VCaP (cell line): ENCODE data around the gene ENO1.

Experiments
- H3K27ac ChIP-seq: fragments of 450-650 bp; 2 replicates; pipeline ENCODE4 v1.5.1; 2017
- CTCF ChIP-seq: fragments of 450-650 bp; conservative IDR thresholded peaks from 2 replicates; pipeline ENCODE4 v1.5.1; 2017; ENCODE audit warnings: mild to moderate bottlenecking, moderate library complexity

ENO1 gene

GRCh38 chr1:8913457-8913856 lies 35.0 kb upstream of the ENO1 start:
- TF ChIP-seq CTCF: no peak
- no peak overlapping the region for H3K27ac ChIP-seq

- no peak overlapping the region for H3K27ac ChIP-seq
- no peak for TF ChIP-seq CTCF
These were observed 33.2 kb upstream of the ENO1 start for GRCh38 chr1:8911416-8912309.

GRCh38 chr1:8910914-8911313 lies 32.4 kb upstream of the ENO1 start:
- H3K27ac ChIP-seq: no peak overlapping the region
- no peak for TF ChIP-seq CTCF

GRCh38 chr1:8910331-8910730 lies 31.8 kb upstream of the ENO1 start:
- TF ChIP-seq CTCF: no peak
- no peak overlapping the region for H3K27ac ChIP-seq

- TF ChIP-seq CTCF: no peak
- H3K27ac ChIP-seq: no peak overlapping the region
These were observed 30.1 kb upstream of the ENO1 start for GRCh38 chr1:8908388-8909151.

- peak overlapping the region; percentile 76 for H3K27ac ChIP-seq
- no peak for TF ChIP-seq CTCF
These were observed 27.2 kb upstream of the ENO1 start for GRCh38 chr1:8905582-8906191.
